Erythroblast (primary cell): Measurements from ENCODE around the gene MAPRE2.

Experiments
- GATA1 ChIP-seq: IDR thresholded peaks from 2 replicates; pipeline ENCODE4 v1.6.1; 2011; ENCODE audit warnings: low read depth, mild to moderate bottlenecking, control low read depth, low read length, moderate library complexity
- POLR2A ChIP-seq: IDR thresholded peaks from 2 replicates; pipeline ENCODE4 v1.6.1; 2011; ENCODE audit warnings: mild to moderate bottlenecking, low read length

GRCh38 chr18:35141077-35141476 is 99.9 kb downstream of the MAPRE2 start:
- TF ChIP-seq POLR2A (no peak), GATA1 (no peak)
